ENCODE results near the gene CARS2.
A peak's percentile ranks its signal among the peaks of the same experiment; 100 is the strongest.
"Not testable (repeated sequence)": the region's sequence is repeated elsewhere in the genome, so short reads cannot be mapped to it uniquely, and the experiment has no call there.

Gene CARS2

DNA sequence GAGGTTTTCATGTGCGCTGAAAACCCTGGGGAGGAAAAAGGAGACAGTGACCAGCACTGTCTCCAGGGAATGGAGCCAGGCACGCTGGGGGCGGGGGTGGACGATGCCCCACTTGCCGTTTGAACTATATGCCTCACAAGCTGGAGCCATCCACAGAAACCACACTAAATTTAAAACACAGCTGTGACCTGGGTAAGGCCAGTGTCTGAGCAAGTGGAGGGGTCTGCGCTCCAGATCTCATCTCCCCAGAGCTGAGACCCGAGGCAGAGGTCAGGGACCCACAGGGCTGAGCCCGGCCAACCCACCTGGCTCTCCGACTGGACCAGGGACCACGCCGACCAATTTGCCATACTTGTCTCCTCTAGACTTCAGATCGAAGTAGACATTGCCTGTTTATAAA is 23.2 kb downstream of the CARS2 start:
- DNase-seq (ENCODE audit: low spot score), result no peak

DNA sequence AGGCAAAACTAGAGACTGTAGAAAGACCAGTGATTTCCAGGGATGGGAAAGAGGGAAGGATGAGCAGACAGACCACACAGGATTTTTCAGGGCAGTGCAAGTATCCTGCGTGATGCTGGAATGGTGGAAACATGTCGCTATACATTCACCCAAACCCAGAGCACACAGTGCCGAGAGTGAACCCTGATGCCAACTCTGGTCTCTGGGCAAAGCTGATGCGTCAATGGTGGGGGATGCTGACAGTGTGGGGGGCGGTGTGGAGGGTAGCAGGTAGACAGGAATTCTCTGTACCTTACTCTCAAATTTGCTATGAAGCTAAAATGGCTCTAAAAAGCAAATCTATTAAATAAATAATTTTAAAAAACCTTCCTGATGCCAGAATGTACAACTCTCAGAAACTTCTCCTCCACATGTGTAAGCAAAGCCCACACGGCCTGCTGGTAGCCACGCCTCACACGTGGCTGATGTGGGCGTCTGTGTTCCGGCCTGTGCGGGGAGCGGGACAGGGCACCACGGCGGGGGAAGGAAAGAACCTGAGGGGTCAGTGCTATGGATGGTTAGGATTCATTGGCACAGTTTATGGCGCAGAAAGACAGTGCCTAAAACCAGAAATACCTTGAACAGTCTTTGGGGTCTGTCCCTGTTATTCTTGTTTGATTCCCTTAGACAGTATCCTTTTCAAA is 23.9 kb downstream of the CARS2 start:
- no peak for DNase-seq (ENCODE audit: low spot score)

DNA sequence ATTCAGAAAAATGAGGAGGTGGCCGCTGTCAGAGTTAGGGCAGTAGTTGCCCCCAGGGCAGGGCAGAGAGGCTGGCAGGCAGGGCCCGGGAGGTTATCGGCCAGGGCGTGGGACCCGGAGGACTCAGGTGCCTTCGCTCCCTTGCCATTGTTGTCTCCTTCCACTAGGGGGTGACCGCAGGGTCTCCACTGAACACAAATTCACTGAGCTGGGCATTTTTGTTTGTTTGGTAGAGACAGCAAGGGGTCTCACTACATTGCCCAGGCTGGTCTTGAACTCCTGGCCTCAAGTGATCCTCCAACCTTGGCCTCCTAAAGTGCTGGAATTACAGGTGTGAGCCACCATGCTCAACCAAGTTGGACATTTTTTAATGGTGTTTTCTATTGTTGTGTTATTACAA is 25.1 kb downstream of the CARS2 start:
- peak; percentile 12 for DNase-seq (ENCODE audit: low spot score)

DNA sequence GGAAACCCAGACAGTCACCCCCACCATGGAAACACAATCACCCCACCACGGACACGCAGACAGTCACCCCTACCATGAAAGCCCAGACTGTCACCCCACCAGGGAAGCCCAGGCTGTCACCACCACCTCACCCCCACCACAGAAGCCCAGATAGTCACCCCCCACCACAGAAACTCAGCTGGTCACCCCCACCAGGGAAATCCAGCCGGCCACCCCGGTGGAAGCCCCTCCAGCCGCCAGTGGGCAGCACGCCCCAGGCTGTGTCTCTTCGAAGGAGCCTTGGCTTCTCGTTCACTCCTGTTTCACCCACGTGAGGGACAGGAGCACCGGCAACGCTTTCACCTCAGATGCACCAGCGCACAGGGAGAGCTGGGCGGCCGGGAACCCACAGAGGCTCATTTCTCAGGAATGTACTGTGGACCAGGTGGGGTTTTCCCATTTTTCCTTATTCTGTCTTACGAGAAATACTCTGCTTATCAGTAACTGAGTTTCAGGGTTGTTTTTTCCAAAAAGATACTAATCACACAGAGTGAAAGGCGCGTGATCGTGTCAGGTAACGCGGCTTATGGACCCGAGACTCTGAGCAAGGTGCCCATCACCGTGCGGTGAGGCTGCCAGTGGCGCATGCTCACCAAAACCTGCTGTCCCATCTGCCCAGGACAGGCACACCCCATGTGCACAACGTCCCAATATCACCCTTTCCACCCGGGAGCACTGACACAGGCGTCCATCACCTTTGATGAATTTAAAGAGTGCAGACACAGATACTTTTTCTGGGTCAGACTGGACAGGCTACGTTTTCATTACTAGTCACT is 28.0 kb downstream of the CARS2 start:
- peak; percentile 21 for DNase-seq (ENCODE audit: low spot score)

DNA sequence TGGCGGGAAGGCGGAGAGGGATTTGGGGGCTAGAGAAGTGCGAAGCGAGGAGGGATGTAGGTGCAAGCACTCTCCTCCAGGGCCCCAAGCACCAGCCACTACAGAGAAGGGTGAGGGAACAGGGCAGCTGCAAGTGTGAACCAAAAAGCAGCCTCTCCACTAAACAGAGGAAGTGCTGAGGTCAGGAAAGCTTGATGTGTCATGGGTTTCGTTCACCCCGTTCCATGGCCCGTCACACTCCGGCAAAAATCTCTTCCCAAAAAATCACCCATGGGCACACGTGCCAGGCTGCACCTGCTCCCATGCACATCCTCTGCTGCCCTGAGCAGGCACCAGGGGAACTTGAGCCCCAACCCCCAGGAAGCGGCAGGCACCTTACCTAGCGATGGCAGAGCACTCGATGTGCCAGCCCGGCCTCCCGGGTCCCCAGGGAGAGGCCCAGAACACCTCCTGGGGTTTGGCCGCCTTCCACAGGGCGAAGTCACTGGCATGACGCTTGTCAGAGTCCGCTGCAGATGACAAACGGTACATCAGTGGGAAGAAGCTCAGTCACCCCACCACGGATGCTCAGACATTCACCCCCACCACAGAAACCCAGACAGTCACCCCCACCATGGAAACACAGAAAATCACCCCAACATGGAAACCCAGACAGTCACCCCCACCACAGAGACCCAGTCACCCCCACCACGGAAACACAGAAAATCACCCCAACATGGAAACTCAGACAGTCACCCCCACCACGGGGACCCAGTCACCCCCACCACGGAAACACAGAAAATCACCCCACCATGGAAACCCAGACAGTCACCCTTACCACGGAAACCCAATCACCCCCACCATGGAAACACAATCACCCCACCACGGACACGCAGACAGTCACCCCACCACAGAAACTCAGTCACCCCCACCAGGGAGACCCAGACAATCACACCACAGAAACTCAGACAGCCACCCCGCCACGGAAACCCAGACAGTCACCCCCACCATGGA is 29.0 kb downstream of the CARS2 start:
- DNase-seq (ENCODE audit: low spot score), result peak; percentile 14

DNA sequence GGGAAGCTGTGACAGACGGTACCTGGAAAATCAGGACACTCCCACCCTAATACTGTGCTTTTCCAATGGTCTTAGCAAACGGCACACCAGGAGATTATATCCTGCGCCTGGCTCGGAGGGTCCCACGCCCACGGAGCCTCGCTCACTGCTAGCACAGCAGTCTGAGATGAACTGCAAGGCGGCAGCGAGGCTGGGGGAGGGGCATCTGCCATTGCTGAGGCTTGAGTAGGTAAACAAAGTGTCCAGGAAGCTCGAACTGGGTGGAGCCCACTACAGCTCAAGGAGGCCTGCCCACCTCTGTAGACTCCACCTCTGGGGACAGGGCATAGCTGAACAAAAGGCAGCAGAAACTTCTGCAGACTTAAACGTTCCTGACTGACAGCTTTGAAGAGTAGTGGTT is 36.1 kb downstream of the CARS2 start:
- DNase-seq (ENCODE audit: low spot score), result not testable (repeated sequence)

DNA sequence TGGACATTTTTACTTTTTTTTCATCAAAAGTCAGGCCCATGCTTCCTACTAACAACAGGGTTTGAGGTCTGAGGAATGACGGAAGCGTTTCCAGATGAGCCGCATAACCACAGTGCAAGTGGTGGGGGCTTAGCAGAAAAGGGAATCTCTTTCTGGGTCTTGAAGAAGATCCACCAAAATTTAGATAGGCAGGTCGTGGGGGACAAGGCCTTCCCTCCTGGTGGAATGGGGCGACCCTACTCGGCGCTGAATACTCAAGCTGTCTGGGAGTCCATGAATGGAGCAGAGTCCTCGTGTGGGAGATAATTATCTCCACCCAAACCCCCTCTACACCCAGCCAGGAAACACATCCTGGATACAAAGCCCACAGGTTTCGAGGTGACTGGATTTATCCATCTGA is 36.9 kb downstream of the CARS2 start:
- DNase-seq (ENCODE audit: low spot score), result no peak

DNA sequence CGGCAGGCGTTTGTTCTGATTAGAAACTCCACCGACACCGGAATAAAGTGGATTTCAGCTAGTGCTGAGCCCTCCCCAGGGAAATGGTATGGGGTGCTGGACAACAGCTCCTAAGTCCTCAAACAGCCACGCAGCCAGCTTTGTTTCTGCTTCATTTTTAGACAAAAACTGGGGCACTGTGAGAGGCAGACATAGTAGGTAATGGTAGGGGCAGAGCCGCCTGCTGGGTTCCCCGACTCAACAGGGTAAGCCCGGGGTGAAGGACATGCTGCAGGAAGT is 39.7 kb downstream of the CARS2 start:
- no peak for DNase-seq (ENCODE audit: low spot score)

DNA sequence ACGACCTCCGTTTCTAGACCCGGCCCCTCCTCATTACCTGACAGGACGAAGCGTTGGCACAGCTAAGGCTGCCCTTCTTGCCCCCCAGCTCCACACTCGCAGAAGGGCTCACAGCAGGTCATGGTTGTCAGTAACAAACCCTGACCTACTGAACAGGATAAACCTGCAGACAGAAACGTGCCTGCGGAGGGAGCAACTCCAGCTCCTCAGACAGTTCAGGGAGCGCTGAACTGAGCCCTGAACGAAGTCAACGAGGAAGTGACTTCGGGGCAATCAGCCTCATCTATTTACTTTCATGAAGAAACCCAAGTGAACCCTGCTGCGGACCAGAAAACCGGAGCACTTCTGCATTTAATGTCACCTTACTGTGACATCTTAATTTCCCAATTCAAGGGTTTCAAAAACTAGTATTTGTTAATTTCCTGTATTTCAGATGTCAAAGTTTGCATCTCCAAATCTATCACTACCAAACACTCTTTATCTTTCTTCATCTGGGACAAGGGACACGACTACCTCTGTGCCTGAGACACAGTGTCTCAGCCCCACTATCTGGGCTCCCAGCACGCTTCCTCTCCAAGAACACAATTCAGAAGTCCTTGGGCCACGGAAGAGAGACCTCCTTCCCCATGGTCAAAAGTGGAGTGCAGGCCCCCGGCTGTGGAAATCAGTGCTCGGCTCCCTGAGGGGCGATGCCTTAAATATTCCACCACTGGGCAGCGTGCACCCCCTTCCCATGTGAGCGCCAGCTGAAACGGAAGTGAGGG is 40.2 kb downstream of the CARS2 start:
- no peak for DNase-seq (ENCODE audit: low spot score)

DNA sequence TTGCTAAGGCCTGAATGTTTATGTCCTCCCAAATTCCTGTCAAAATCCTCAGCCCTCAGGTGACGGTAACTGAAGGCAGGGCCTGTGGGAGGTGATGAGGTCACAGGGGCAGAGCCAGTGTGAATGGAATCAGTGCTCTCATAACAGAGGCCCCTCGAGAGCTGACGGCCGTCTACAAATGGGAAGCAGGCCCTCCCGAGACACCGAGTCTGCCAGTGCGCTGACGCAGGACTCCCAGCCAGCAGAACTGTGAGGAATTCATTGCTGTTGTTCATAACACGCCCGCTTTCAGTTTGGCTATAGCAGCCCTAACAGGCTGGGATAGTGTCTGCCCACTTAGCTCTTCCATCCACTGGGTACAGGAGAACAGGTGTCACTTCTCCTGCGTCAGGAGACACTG is 41.2 kb downstream of the CARS2 start:
- DNase-seq (ENCODE audit: low spot score), result no peak

DNA sequence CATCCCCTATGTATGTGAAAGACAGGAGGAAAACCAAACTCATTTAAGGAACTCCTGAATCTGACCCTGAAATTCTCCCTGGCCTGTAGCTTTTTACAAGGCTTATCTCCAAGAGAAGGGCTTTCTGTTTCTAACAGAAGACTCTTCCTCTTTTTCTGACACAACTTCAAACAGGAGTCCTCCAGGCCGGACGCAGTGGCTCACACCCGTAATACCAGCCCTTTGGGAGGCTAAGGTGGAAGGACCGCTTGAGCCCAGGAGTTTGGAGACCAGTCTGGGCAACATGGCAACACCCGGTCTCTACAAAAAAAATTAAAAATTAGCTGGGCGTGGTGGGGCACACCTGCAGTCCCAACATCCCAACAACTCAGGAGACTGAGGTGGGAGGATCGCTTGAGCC is 41.9 kb downstream of the CARS2 start:
- no peak for DNase-seq (ENCODE audit: low spot score)

DNA sequence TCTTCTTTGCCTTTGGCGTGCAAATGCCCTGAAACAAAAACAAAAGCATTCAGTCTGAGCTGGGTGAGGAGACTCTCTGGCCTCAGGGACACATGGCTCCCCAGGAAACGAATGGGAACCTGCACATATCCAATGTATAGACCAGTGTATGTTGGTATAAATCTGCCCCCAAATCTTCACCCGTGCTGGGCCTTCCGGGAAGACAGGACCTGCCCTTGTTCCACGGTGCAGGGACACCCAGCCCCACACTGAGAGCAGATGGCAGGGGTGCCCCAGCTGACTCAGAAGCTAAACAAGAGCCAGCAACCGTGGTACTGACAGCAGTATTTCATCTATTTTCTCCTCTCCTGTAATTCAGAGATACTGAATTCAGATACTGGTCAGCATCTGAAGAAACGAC is 42.4 kb downstream of the CARS2 start:
- no peak for DNase-seq (ENCODE audit: low spot score)

DNA sequence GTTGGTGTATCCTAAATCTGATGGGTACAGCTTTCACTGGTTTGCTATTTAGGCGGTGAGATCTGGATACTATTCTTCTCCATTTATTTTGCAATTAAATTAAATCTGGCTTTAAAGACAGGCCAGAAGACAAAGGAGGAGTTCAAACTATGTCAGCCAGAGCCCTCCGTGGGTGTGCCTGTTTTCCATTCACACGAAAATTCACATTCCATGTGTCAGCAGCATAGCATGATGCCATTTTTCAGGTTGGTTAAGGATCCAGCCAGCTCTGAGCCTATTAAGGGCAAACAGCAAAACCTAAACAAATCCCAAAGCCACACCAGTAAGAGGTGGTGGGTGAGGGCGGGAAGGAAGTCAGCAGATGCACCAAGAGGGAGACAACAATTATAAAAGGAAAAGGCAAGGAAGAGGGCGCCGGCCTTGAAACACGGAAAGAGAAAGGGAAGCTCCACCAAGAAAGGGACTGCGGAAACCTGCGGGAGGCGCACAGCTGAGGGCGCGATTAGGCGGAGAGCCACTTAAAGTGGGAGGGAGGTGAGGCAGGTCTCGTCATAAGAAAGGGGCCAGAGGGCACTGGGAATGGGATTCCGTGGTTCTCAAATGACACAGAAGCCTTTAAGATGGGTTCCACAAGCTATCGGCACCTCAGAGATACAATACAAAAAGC is 43.0 kb downstream of the CARS2 start:
- no peak for DNase-seq (ENCODE audit: low spot score)

DNA sequence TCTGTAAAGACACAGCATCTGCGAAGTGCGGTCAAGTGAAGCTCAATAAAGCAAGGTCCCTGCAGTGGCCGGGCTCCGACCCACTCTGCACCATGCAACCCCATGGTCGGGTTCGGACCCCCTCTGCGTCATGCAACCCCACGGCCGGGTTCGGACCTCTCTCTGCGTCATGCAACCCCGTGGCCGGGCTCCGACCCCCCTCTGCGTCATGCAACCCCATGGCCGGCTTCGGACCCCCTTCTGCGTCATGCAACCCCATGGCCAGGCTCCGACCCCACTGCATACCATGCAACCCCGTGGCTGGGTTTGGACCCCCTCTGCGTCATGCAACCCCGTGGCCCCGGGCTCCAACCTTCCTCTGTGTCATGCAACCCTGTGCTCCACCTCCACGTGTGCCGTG is 43.8 kb downstream of the CARS2 start:
- no peak for DNase-seq (ENCODE audit: low spot score)

DNA sequence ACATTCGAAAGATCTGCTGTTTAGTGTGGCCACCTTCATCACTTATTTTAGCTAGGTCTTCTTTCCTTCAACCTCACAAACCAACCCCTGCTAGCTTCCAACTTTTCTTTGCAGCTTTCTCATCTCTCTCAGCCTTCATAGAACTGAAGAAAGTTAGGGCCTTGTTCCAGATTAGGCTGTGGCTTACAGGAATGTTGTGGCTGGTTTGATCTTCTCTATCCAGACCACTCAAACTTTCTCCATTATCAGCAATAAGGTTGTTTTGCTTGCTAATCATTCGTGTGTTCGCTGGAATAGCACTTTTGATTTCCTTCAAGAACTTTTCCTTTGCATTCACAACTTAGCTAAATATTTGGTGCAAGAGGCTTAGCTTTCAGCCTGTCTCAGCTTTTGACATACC is 44.7 kb downstream of the CARS2 start:
- DNase-seq (ENCODE audit: low spot score), result no peak

DNA sequence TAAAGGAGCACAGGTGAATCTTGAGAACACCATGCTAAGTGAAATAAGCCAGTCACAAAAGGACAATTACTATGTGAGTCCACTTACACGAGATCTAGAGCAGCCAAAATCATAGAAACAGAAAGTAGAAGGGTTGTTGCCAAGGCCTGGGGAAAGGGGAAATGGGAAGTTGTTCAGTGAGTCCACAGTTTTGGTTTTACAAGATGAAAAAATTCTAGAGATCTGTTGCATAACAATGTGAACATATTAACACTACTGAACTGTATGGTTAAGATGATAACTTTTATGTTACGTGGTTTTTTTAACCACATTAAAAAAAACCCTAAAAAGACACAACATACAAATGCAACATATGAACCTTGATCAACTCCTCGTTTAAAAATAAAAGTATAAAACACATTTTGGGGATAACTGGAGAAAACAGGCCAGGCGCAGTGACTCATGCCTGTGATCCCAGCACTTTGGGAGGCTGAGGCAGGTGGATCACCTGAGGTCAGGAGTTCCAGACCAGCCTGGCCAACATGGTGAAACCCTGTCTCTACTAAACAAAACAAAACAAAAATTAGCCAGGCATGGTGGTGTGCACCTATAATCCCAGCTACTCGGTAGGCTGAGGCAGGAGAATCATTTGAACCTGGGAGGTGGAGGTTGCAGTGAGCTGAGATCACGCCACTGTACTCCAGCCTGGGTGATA is 47.6 kb downstream of the CARS2 start:
- DNase-seq (ENCODE audit: low spot score), result not testable (repeated sequence)

DNA sequence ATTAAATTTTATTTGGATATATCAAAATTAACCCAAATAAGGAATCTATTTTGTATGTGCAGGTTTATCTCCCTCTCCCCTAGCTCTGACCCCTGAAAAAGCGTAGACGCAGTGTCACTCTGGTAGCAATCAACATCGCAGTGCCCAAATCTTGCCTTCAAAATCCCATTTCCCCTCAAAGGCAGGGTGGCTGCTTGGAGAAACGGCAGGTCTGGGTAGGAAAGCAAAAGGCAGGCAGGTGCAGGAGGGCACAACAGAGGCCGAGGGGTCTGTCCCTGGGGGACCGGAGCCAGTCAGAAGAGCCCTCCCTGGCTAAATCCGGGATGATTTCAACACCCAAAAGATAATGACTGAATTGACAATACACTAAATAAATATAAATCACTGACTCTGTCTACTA is 48.7 kb downstream of the CARS2 start:
- DNase-seq (ENCODE audit: low spot score), result no peak

DNA sequence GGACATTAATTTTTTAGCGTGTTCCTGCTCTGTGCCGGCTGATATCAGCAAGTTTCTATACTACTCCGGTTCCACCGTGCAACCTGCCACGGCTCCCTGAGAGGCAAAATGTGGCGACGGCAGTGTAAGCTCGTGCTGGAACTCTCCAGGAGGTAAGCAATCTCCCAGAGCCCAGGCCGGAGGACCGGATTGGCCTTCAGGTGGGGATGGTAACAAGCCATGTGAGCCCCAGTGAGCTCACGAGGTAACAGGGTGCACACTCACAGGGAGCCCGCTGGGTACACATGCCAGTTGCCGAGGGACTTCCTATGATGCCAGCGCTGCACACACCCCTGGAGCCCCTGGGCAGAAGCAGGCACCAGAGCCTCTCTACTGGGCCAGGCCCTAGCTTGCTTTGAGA is 52.1 kb downstream of the CARS2 start:
- DNase-seq (ENCODE audit: low spot score), result no peak

DNA sequence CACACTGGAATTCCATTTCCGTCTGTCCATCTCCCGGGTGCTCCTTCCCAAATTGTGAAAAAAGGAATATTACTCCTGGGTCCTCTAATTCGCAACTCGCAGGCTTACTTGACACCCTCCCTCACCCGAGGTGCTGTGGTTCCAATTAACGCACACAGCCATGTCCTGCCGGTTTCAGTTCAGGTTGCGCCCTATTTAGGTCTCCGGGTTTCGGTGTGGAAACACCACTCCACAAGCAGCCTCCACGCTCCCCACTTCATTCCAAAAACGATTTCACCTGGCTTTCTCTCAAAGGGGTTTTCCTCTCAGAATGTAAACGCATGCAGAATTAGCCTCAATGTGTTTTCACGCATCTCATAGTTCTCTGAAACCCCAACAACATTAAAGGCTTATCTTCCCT is 52.6 kb downstream of the CARS2 start:
- DNase-seq (ENCODE audit: low spot score), result no peak

DNA sequence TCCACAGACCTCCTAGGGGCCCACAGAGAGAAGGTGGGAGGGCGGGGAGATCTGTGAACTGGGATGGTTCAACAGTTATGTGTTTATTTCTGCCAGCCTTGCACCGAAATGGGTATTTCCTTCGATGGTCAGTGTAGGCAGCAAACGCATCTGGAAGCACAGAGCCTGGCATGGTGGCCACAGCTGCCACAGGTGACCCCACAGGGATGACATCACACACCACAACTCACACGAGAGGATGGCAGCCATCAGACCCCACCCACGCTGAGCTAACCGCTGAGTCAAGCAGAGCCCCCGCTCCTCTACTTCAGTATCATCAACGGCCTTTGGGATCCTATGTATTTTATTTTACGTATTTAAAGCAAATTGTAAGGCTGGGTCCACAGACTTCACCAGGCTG is 53.2 kb downstream of the CARS2 start:
- DNase-seq (ENCODE audit: low spot score), result no peak

DNA sequence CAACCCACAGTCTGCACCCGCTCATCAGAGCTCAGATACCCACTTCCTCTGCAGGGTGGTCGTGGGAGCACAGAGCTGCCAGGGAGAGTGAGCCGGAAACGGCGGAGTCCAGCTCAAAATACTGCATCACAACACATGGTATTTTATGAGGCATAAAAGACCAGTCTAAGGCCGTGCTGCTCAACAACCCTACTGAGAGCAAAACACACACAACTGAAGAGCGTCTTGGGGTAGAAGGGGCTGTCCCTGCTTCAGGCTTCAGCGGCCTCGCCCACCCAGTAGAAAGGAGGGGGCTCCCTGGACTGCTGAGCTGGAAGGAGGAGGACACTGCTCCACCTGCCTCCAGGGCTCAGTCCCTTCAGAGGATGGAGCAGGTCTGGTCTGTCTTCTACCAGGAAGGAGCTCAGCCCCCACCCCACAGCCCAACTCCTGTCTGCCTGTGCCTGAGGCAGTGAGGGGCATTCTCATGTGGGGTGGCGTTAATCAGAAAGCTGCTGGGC is 53.6 kb downstream of the CARS2 start:
- no peak for DNase-seq (ENCODE audit: low spot score)

All from kidney tubule cell (primary cell).